ENCODE data around the gene ZNF396. TPM values are rescaled to one million over a fixed set of nuclear protein-coding genes. Genes with fewer than 3 reads are reported as not detected.

ZNF396 gene
- total and polyA plus RNA-seq, 10 donors = 0.85 to 4.6 (median 1.3) TPM

- H3K27ac ChIP-seq = no peak overlapping the region
- intact Hi-C loops (cut with DNase I; ENCODE audit: low total_unique reads) = no loop called here
- no peak overlapping the region for H3K4me3 ChIP-seq
- peaks cover 0 to 5% (median 3%) of the 10 kb centered on the region in 6 donors for H3K36me3 ChIP-seq
- WGBS, 5 donors = 57 to 80% (median 65%) methylated on average over 3 of the region's 3 CpGs
- TF ChIP-seq CTCF (IDR thresholded peaks at IDR 0.05 in 8 of 11, conservative IDR thresholded peaks at IDR 0.05 in 3 of 11) (no peak), POLR2A (IDR thresholded peaks at IDR 0.05) (no peak), POLR2AphosphoS5 (IDR thresholded peaks at IDR 0.05) (no peak)
- no peaks in the 10 kb centered on the region for H3K4me1 ChIP-seq
- H3K27me3 ChIP-seq (replicated peaks in 1 of 7) = no peaks in the 10 kb centered on the region
- no peak for DNase-seq
- peaks cover 0 to 16% (median 0%) of the 10 kb centered on the region in 8 donors for H3K9me3 ChIP-seq
Observed at GRCh38 chr18:35326695-35327387, 50.3 kb downstream of the ZNF396 start.

GRCh38 chr18:35324926-35325655 lies 52.0 kb downstream of the ZNF396 start:
- intact Hi-C loops (cut with DNase I; ENCODE audit: low total_unique reads) = no loop called here
- Histone ChIP-seq H3K27me3 (replicated peaks in 1 of 7) (no peaks in the 10 kb centered on the region), H3K9me3 (peaks cover 0 to 16% (median 0%) of the 10 kb centered on the region in 8 donors), H3K36me3 (no peaks in the 10 kb centered on the region), H3K4me1 (no peaks in the 10 kb centered on the region), H3K27ac (no peak overlapping the region), H3K4me3 (no peak overlapping the region)
- TF ChIP-seq CTCF (IDR thresholded peaks at IDR 0.05 in 8 of 11, conservative IDR thresholded peaks at IDR 0.05 in 3 of 11) (no peak), POLR2AphosphoS5 (IDR thresholded peaks at IDR 0.05) (no peak), POLR2A (IDR thresholded peaks at IDR 0.05) (no peak)
- no peak for DNase-seq
- 33 to 89% (median 61%) methylated on average over 2 of the region's 2 CpGs for WGBS, 5 donors

GRCh38 chr18:35322486-35323458 lies 54.4 kb downstream of the ZNF396 start:
- intact Hi-C loops (cut with DNase I; ENCODE audit: low total_unique reads) = no loop called here
- H3K9me3 ChIP-seq = peaks cover 0 to 5% (median 0%) of the 10 kb centered on the region in 8 donors
- H3K27ac ChIP-seq = no peak overlapping the region
- H3K4me1 ChIP-seq = no peaks in the 10 kb centered on the region
- no peaks in the 10 kb centered on the region for H3K27me3 ChIP-seq (replicated peaks in 1 of 7)
- WGBS, 5 donors = 84 to 89% (median 86%) methylated on average over 3 of the region's 3 CpGs
- H3K4me3 ChIP-seq = no peak overlapping the region
- TF ChIP-seq POLR2AphosphoS5 (IDR thresholded peaks at IDR 0.05) (no peak), CTCF (IDR thresholded peaks at IDR 0.05 in 8 of 11, conservative IDR thresholded peaks at IDR 0.05 in 3 of 11) (no peak), POLR2A (IDR thresholded peaks at IDR 0.05) (no peak)
- DNase-seq = no peak
- no peaks in the 10 kb centered on the region for H3K36me3 ChIP-seq

Other genes with a start within 250 kb of the ZNF396 start
- gene ZNF397, start 136.3 kb downstream of the ZNF396 start, total RNA-seq = 10 to 100 TPM; 27.4 to 50.7 (median 34.4) TPM
- gene ZNF397, start 136.3 kb downstream of the ZNF396 start, polyA plus RNA-seq = 10 to 100 TPM; 10.3 to 15.8 (median 11.8) TPM
- 10 to 100 TPM; 18.1 to 39.2 (median 26.6) TPM for gene ZSCAN30, start 87.1 kb downstream of the ZNF396 start, total RNA-seq
- 10 to 100 TPM in 2 of 3 donors, 1 to 10 TPM in 1; 7.2 to 12.1 (median 11.0) TPM for gene ZSCAN30, start 87.1 kb downstream of the ZNF396 start, polyA plus RNA-seq
- gene ZNF24, start 32.9 kb downstream of the ZNF396 start, total RNA-seq = 10 to 100 TPM; 48.9 to 64.3 (median 53.7) TPM
- gene ZNF24, start 32.9 kb downstream of the ZNF396 start, polyA plus RNA-seq = 10 to 100 TPM; 13.4 to 19.7 (median 14.4) TPM
- gene INO80C, start 120.6 kb upstream of the ZNF396 start, total RNA-seq = 10 to 100 TPM; 18.9 to 45.4 (median 31.3) TPM
- gene INO80C, start 120.6 kb upstream of the ZNF396 start, polyA plus RNA-seq = 10 to 100 TPM; 32.7 to 57.5 (median 36.3) TPM
- gene GALNT1, start 204.4 kb upstream of the ZNF396 start, total RNA-seq = 10 to 100 TPM; 38.5 to 67.1 (median 54.1) TPM
- 10 to 100 TPM; 13.9 to 22.3 (median 21.0) TPM for gene GALNT1, start 204.4 kb upstream of the ZNF396 start, polyA plus RNA-seq

All from spleen (tissue), 11 donors.